CD4-positive, alpha-beta T cell treated with Interleukin-1 beta for 1 hour (primary cell): ENCODE data around the gene PPARD.
A peak's percentile ranks its signal among the peaks of the same experiment; 100 is the strongest.
"Not testable (repeated sequence)": the region's sequence is repeated elsewhere in the genome, so short reads cannot be mapped to it uniquely, and the experiment has no call there.

Experiments
- DNase-seq, 2 donors: peaks; one replicate each; pipeline ENCODE4 v3.0.0-alpha.2; 2020 to 2022

Gene PPARD

DNA sequence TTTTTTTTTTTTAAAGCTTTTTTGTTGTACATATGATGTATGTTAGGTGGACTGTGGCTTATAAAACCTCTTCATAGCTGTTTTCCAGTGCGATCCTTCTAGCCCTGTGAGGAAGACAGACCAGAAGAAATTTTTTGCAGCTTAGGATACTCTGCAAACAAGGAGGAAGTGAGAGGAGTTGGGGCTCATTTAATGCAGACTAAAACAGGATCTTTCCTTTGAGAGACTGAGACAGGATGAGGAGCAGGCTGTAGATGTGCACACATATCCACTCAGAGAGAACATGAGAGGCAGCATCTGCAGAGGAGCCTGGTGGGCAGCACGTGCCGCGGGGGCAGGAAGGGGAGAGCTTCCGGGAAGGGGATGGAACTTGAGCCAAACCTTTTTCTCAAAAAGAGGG lies 45.7 kb downstream of the PPARD start:
- no peak for DNase-seq

DNA sequence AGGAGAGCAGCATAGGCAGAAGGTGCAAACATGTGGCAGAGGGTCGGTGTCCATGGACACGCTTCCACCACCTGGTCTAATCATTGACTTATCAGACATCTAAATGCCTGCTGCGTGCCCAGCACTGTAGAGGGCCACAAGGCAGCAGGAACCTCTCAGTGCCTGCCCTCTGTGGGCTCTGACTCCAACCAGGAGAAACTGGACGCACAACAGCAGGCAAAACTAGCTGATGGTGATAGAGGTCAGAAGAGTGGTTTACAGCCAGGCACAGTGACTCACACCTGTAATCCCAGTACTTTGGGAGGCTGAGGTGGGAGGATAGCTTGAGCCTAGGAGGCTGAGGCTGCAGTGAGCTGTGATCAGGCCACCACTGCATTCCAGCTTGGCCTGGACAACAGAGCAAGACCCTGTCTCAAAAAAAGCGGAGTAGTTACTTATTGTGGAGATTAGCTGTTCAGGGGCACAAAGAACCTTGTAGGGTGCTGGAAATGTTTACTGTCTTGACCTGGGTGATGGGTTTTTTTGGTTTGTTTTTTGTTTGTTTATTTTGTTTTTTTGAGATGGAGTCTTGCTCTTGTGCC lies 46.5 kb downstream of the PPARD start:
- DNase-seq: no peak

DNA sequence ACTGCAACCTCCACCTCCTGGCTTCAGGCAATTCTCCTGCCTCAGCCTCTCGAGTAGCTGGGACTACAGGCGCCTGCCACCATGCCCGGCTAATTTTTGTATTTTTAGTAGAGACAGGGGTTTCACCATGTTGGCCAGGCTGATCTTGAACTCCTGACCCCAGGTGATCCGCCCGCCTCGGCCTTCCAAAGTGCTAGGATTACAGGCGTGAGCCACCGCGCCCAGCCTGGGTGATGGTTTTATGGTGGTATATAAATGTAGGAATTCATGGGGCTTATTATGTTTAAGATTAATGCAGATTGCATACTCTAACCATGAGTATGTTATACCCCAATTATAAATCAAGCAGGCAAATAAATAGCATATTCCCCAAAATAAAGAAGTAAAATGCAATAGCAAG lies 47.0 kb downstream of the PPARD start:
- DNase-seq: not testable (repeated sequence)

DNA sequence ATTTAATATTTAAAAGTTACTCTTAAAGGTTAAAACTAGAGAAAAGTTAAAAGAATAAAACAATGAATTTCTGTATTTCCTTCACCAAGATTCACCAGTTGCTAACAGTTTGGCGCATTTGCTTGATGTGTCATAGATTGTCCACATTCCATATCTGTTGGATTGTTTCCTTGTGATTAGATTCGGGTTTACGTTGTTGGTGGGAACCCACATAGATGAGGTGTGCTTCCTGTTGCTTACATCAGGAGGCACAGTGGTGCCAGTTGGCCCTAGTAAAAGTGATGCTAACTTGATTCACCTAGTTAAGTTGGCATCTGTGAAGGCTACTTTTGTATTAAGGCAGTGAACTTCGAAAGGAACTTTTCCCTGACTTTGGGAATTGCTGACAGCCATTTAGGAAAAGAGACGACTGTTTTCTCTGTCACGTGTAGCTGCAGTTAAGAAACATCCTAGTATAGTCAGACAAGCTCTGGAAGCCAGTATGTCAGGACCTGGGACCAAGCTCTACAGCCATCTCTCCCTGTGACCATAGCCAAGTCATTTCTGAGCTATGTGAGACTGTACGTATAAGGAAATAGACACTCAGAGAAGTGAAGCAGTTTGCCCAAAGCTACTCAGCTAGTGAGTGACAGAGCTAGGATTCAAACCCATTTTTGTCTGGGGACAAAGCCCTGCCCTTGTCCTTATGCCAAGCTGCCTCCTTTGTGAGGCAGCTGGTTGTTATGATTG lies 49.0 kb downstream of the PPARD start:
- peak in 1 of 2 donors; percentile 23 for DNase-seq

DNA sequence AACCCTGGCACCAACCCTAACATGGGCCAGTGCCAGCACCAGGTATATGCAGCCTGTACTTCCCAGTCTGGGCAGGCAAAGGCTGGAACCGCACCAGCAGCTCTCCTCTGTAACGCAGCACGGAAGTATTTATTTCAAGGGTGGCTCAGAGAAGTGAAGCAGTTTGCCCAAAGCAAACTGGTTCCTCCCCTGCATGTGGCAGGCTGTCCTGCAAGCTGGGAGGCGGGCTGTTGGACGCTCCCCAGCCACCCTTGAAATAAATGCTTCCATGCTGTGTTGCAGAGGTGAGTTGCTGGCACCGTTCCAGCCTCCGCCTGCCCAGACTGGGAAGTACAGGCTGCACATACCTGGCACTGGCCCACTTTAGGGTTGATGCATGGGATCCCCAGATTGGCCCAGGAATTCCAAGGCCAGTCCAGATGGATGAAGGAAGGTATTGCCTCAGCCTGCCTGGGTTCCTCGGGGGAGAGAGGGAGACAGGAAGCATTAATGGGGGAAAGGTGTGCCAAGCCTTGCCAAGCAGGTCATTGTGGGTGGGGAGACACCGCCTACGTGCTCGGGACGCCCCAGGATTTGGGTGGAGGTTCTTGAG lies 49.8 kb downstream of the PPARD start:
- DNase-seq: no peak

DNA sequence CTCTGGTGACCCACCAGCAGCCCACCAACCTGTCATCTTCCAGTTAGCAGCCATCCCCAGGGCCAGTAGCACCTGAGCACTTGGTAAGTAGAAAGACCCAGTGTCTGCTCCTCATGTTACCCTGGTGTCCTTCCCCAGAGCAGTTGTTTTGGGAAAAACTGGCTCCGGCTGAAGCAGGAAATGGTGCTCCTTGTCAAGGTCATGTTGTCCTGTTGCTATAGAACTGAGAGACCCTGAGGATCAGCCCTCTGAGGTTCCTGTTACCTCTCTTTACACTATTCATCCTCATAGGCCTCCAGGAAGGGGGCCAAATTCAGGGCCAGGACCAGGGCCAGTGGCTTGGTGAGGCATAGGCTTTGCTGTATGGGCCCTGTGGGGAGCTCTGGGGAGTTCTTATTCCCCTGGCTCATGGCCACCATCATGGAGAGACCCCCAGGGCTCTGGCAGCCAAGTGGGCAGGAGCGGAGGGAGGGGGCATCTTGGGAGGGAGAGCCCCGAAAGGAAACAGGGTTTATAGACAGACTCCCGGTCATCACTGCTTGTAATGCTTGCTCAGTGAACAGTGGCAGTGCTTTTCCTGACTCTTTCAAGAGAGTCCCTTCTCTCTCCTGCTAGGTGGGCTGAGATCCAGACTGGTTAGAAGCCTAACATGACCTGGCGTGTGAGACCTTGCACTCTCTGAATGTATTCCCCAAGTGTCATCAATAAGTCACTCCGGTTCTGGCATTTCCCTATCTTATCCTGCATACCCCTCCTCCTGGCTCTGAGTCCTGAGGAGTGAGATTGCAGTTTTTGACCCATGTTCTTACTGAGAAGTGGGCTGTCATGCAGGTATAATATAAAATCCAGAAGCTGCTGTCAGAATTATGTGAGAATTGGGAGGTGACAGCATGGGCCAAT lies 50.7 kb downstream of the PPARD start:
- DNase-seq: no peak

DNA sequence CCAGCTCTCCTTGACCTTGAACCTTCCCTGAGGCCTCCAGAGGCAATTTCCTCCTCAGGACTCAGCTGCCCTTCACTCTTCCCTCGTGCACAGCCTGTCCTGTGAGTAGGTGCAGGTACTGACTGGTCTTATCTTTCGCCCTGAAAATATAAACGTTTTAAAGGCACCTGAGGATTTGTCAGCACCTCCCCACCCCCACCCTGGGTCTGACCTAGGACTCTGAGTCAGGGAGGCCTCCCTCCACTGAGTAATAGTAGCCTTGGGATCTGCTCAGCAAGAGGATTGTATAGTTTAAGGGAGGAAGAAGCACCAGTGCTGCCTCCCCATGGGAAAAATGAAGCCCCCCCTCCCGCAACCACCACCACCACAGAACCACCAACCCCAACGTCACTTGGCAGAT lies 54.6 kb downstream of the PPARD start:
- DNase-seq: no peak

DNA sequence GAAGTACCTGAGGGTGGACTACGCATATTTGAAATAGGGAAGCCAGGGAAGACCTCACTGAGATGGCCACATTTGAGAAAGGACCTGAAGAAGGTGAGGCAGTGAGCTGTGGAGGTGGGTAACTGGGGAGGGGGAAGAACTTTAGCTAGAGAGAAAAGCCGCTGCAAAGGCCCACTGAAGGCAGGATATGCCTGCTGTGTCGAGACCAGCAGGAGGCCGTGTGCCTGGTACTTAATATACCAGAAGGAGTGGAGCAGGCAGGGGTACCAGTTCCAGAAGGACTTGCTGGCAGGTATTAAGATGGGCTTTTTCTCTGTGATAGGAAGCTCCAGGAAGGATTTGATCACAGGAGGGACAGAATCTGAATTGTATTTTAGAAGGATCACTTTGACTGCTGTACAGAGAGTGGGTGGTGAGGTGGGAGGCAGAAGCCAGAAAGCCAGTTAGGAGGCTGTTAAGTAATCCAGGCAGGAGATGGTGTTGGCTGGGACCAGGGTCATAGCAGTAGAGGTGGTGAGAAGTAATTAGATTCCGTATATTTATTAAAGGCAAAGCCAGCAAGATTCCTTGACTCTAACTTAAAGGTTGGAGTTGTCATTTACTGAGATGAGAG lies 55.6 kb downstream of the PPARD start:
- no peak for DNase-seq

DNA sequence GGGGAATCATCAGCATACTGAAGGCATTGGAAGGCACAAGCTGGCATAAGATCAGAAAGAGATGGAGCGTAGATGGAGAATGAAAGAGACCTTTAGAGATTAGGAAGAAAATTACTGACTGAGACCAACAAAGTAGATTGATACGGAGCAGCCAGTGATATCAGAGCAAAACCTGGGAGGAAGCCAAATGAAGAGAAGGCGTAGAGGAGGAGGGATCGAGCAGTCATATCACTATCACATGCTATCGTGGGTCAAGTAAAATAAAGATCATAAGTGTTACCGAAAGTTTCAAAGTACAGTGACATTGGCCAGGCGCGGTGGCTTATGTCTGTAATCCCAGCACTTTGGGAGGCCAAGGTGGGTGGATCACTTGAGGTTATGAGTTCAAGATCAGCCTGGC lies 56.2 kb downstream of the PPARD start:
- DNase-seq: no peak

DNA sequence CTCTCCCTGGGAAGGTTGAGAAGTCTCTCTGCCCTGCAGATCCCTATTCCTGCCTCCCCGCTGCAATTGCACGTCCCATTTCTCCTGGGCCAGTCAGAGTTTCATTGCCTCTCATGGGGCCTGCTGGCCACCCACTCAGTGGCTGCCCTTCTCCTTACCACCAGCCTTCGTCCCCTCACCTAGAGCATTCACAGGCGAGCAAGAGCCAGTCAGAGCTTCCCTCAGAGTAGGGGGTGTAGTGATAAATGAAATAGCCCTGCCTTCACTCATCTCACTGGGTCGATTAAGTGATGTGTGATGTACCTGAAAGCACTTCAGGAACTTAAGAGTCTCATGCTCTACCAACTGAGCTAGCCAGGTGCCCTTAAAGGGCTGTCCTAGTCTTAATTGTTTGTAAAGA lies 57.8 kb downstream of the PPARD start:
- DNase-seq: no peak

DNA sequence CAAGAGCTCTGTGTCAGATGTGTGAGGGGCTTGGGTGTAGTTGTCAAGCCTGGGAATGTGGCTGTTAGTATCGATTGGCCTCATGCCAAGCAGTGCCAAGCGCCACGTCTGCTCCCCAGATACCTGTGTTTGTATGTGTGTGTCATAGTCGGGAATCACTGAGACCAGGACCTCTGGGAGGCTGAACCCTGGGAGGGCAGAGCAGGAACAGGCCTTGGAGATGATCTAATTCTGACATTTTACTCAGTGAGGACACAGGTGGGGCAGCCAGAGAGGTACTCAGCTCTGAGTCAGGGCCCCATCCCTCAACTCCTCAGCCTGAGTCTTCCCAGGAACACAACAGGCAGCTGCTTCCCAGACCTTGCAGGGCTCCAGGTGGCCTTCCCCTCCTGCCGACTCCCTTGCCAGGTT lies 58.5 kb downstream of the PPARD start:
- DNase-seq: no peak

DNA sequence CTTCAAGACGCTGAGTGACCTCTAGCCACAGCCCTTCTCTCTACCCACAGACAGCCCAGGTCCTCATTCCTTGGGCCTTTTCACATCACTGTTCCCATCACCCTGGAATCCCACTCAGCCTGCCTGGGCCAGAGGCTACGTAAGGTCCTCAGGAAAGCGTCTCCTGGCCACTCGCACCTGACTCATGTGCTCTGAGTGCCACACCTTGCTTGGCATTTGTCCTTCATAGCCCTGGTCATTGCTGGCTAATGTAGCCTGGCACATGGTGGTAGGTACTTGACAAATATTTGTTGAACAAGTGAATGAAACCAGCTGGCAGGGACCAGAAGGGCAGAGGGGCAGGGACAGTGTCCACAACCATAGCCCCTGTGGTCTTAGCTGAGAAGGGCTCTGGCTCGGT lies 59.2 kb downstream of the PPARD start:
- DNase-seq: no peak

DNA sequence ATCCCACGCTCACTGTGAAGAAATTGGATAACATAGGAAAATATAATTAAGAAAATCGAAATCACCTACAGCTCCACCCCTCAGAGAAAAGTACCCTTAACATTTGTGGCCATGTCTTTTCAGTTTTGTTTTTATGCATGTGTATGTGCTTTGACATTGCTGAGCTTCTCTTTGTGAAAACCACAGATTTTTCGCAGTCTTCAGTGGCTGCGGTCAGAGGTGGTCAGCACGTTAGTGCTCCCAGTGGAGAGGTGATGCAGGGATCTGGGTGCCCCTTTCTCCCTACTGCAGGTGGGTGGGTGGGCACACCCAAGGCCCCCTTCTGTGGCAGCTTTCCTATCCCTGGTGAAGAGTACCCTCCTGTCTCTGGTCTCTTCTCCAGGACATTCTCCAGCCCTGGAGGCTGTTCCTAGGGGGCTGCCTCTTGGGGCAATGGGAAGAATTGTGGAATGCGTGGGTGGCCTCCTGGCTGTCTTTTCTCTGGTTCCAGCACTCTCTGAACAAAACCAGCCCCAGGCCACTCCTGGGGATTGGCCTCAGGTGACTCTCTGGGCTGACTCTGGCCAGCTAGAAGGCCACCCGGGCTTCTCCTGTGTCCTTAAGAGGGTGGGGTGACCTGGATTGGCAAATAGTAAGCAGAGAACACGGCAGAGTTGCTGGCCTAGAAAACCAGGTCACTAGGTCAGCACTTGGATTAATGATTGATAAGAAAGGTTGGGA lies 59.9 kb downstream of the PPARD start:
- no peak for DNase-seq

DNA sequence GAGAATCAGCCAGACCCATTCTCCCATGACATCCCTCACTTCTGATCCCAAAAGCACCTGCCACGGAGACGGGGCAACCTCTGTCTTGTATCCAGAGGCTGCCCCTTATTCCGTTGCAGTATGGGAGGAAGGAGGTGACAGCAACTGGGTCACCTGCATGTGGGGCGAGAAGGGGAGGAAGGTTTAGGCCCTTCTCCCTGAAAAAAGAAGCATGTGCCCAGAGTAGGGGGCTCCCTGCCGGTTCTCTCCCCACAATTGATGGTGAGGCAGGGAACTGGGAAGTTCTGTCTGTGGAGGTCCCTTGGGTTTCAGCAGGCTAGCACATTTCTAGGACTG lies 60.5 kb downstream of the PPARD start:
- DNase-seq: no peak

DNA sequence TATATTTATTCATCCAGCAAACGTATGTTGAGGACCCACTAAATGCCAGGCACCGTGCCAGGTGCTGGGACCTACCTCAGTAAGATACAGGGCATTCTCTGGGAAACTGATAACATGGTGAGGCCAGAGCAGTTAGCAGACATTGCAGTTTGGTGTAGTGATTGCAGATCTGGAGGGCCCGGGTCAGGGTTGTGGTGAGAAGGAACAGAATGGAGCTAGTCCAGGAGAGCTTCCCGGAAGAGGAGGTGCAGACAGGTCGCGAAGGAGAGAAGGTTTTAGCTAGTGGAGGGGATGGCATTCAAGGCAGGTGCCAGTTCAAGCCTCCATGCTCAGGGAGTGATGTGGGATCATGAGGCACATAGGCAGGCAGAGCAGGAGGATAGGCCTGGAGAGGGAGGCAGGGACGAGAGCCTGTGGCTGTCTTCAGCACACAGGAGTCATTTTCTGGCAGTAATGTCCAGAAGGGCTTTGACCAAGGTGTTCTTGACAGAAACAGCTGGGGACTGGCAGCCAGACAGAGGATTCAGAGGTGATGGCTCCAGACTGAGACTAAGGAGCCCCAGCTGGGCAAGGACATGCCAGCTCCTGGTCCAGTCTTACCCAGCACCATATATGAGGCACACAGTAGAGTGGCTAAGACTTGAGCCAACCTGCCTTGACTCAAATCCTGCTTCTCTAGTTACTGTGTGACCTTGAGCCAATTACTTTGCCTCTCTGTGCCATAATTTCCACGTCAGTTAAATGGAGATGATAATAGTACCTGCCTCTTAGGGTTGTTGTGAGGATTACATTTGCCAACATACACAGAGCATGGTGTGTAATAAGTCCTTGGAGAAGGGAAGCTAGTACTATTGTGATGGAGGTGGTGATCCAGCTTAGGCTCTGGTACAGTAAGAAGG lies 61.4 kb downstream of the PPARD start:
- no peak for DNase-seq

DNA sequence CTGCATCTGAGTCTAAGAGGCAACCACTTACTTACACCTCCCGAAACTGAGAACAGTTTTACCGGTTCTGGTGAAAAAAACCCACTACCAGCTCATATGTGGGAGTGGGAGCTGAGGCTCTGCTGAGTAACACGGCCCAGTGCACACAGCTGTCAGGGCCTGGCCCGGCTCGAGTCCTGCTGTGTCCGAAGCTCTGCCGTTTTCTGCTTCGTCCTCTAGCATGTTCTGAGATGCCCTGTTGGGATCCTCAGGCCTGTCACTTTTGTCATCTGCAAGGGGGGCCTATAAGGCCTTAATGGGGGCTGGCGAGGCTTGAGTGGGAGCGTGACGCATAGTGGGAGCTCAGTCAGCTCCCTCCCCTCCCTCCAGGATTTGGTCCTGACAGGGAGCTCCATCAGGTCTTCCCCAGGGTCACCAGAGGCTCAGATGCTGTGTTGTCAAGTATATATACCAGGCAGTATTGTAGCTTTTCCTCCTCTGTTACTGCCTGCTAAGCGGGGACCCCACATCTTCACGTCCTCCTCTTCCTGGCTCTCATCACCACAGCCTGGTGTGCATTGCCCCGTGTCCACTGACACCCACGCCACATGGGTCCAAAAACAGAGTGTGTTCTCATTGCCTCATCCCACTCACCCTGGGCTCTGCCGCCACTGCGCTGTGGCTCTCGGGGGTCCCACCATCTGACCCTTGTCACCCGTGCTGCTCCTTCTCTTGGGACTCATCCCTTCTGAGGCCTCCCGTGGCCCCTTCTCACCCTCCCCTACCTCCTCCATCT lies 64.5 kb downstream of the PPARD start:
- DNase-seq: no peak

DNA sequence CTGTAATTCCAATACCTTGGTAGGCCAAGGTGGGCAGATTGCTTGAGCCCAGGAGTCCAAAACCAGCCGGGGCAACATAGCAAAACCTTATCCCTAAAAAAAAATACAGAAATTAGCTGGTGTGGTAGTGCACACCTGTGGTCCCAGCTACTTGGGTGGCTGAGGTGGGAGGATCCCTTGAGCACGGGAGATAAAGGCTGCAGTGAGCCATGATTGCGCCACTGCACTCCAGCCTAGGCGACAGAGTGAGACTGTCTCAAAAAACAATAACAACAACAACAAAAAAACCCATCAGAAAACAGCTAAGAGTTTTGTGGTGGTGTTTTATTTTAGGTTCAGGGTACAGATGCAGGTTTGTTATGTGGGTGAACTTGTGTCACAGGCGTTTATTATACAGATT lies 66.9 kb downstream of the PPARD start:
- DNase-seq: no peak

DNA sequence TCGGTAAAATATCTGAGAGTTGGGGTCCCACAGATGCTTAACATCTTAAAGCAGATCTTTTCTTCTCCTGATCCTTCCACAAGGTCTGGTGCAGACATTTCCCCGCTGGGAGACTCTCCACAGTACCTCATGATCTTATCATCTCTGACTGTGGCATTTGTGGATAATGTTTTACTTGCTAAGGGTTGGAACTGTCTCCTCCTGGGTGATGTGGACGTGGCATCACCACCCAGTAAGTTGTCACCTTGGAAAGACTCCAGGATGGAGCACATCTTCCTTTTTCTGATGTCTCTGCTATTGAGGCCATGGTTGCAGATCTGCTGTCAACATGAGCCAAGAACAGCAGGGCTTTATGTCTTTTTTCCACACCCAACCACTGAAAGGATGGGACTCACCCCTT lies 67.8 kb downstream of the PPARD start:
- DNase-seq: no peak

DNA sequence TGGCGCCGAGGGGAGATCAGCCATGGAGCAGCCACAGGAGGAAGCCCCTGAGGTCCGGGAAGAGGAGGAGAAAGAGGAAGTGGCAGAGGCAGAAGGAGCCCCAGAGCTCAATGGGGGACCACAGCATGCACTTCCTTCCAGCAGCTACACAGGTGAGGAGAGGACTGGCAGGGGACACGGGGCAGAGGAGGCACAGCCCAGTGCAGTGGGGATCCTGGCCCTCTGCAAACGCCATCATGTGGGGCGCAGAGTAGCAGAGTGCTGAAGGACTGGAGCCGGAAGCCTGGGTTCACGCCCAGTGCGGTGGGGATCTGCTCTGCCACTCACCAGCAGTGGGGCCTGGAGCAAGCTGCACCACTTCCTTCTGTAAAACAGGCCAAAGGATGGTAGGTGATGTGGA lies 68.7 kb downstream of the PPARD start:
- DNase-seq: no peak

DNA sequence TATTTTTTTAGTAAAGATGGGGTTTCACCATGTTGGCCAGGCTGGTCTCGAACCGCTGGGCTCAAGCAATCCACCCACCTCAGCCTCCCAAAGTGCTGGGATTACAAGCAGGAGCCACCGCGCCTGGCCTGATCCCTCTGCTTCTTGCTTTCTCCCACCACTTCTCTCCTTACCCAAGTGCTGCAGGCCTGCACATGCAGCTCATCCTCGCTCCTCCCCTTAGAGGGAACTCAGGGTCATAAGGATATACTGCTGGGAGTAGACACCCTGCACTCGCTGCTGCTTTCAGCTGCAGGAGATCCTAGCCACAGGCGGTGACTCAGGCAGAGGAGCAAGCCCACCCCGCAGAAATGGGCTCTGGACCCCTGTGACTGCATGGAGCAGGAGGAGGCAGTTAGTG lies 69.7 kb downstream of the PPARD start:
- DNase-seq: no peak

DNA sequence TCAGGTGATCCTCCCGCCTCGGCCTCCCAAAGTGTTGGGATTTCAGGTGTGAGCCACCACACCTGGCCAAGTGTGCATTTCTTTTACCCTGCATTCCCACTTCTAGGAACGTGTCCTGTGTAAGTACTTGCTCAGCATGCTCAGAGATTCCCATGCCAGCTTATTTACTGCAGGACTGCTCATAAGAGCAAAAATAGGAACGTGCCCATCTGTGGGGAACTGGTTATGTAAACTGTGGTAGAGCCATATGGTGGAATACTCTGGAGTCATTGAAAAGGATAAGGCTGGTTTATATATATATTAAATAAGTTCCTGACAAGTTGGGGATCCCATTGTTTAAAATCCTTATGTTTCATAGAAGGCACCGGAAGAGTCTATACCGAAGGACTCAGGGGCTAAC lies 71.6 kb downstream of the PPARD start:
- no peak for DNase-seq
